ENCODE results near the gene MYO1D. TPM values are rescaled to one million over a fixed set of nuclear protein-coding genes. Genes with fewer than 3 reads are reported as not detected.

MYO1D gene
- total RNA-seq, 4 donors from 2014 or later: 247 to 569 (median 444) TPM

- in situ Hi-C loops (cut with MboI; ENCODE audit: low pct_ligation_motif_present in 1 of 4, low pct_unique_long_range_greater_than_20kb in 1 of 4, low sequenced_read_pairs in 3 of 4) (loop anchor here in 2 of 4 donors (25.0 kb wide), 1 partner anchor 300 kb away; no protein-coding TSS in a partner anchor), intact Hi-C loops (cut with DNase I; ENCODE audit: low total_unique reads) (no loop called here)
- no peaks in the 10 kb centered on the region for H3K27me3 ChIP-seq
- no peak overlapping the region for H3K4me3 ChIP-seq
- H3K4me1 ChIP-seq: peaks cover 0 to 5% (median 1%) of the 10 kb centered on the region in 4 donors
- H3K27ac ChIP-seq: no peak overlapping the region
- peaks cover 0 to 39% (median 18%) of the 10 kb centered on the region in 4 donors for H3K36me3 ChIP-seq
- no peaks in the 10 kb centered on the region for H3K9me3 ChIP-seq
- WGBS, 2 donors (ENCODE audit: low coverage in 1 of 2): 43 to 45% methylated on average over 1 of the region's 1 CpG
- DNase-seq: peak; percentile 63
- TF ChIP-seq EP300 (IDR thresholded peaks at IDR 0.05; ENCODE audit: low read depth): no peak
- TF ChIP-seq CTCF (IDR thresholded peaks at IDR 0.05): peak; percentile 35 to 50 (median 36)
Measured at GRCh38 chr17:32461853-32462617, 414.9 kb downstream of the MYO1D start.

DNA sequence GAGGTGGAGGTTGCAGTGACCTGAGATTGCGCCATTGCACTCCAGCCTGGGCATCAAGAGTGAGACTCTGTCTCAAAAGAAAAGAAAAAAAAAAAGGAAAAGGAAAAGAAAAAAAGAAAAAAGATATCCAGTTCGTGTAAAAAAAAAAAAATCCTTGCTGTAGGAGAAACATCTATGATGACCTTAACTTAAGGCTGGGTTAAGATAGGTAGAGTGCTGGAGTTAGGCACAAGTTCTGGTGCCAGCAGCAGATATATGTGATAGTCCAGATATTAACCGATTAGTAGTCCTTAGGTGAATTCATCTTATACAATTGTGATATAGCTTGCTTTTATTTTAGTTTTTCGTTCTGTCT lies 415.4 kb downstream of the MYO1D start:
- Histone ChIP-seq H3K36me3 (peaks cover 0 to 43% (median 17%) of the 10 kb centered on the region in 4 donors), H3K4me1 (peaks cover 0 to 5% (median 1%) of the 10 kb centered on the region in 4 donors), H3K27ac (no peak overlapping the region), H3K4me3 (no peak overlapping the region), H3K27me3 (no peaks in the 10 kb centered on the region), H3K9me3 (no peaks in the 10 kb centered on the region)
- 64 to 73% methylated on average over 4 of the region's 4 CpGs for WGBS, 2 donors (ENCODE audit: low coverage in 1 of 2)
- in situ Hi-C loops (cut with MboI; ENCODE audit: low pct_ligation_motif_present in 1 of 4, low pct_unique_long_range_greater_than_20kb in 1 of 4, low sequenced_read_pairs in 3 of 4) (loop anchor here in 2 of 4 donors (25.0 kb wide), 1 partner anchor 301 kb away; no protein-coding TSS in a partner anchor), intact Hi-C loops (cut with DNase I; ENCODE audit: low total_unique reads) (no loop called here)
- no peak for DNase-seq
- TF ChIP-seq POLR2A (IDR thresholded peaks at IDR 0.05) (no peak), EP300 (IDR thresholded peaks at IDR 0.05; ENCODE audit: low read depth) (no peak), CTCF (IDR thresholded peaks at IDR 0.05) (no peak), POLR2AphosphoS5 (IDR thresholded peaks at IDR 0.05) (no peak)

GRCh38 chr17:32460054-32460453 lies 416.9 kb downstream of the MYO1D start:
- no peaks in the 10 kb centered on the region for H3K9me3 ChIP-seq
- H3K27ac ChIP-seq: no peak overlapping the region
- H3K4me3 ChIP-seq: no peak overlapping the region
- TF ChIP-seq EP300 (IDR thresholded peaks at IDR 0.05; ENCODE audit: low read depth): no peak
- no peak for DNase-seq
- in situ Hi-C loops (cut with MboI; ENCODE audit: low pct_ligation_motif_present in 1 of 4, low pct_unique_long_range_greater_than_20kb in 1 of 4, low sequenced_read_pairs in 3 of 4): loop anchor here in 2 of 4 donors (25.0 kb wide), 1 partner anchor 302 kb away; no protein-coding TSS in a partner anchor
- H3K36me3 ChIP-seq: peaks cover 0 to 43% (median 13%) of the 10 kb centered on the region in 4 donors
- H3K27me3 ChIP-seq: no peaks in the 10 kb centered on the region
- intact Hi-C loops (cut with DNase I; ENCODE audit: low total_unique reads): no loop called here
- 83 to 87% methylated on average over 4 of the region's 4 CpGs for WGBS, 2 donors (ENCODE audit: low coverage in 1 of 2)
- H3K4me1 ChIP-seq: peaks cover 0 to 5% (median 1%) of the 10 kb centered on the region in 4 donors

GRCh38 chr17:32458371-32458770 lies 418.6 kb downstream of the MYO1D start:
- peaks cover 0 to 40% (median 15%) of the 10 kb centered on the region in 4 donors for H3K36me3 ChIP-seq
- no peaks in the 10 kb centered on the region for H3K9me3 ChIP-seq
- H3K4me1 ChIP-seq: peaks cover 0 to 5% (median 1%) of the 10 kb centered on the region in 4 donors
- DNase-seq: no peak
- H3K27ac ChIP-seq: peak overlapping the region in 2 of 4 donors; percentile 53 to 55
- H3K27me3 ChIP-seq: no peaks in the 10 kb centered on the region
- TF ChIP-seq POLR2A (IDR thresholded peaks at IDR 0.05) (no peak), CTCF (IDR thresholded peaks at IDR 0.05) (no peak), POLR2AphosphoS5 (IDR thresholded peaks at IDR 0.05) (no peak), EP300 (IDR thresholded peaks at IDR 0.05; ENCODE audit: low read depth) (no peak)
- intact Hi-C loops (cut with DNase I; ENCODE audit: low total_unique reads): no loop called here
- in situ Hi-C loops (cut with MboI; ENCODE audit: low pct_ligation_motif_present in 1 of 4, low pct_unique_long_range_greater_than_20kb in 1 of 4, low sequenced_read_pairs in 3 of 4): loop anchor here in 2 of 4 donors (25.0 kb wide), 1 partner anchor 304 kb away; no protein-coding TSS in a partner anchor
- no peak overlapping the region for H3K4me3 ChIP-seq
